Left forelimb (tissue), 1 donor: ENCODE measurements around the gene CEMIP2.
"Not testable (repeated sequence)": the region's sequence is repeated elsewhere in the genome, so short reads cannot be mapped to it uniquely, and the experiment has no call there.

ENCODE experiments used
- DNase-seq: peaks from one replicate; pipeline ENCODE4 v3.0.0-alpha.2; 2018; ENCODE audit warnings: low spot score

Gene CEMIP2

GRCh38 chr9:71768388-71769174 is at the start of gene CEMIP2:
Gene CEMIP2 (minus strand): TSS chr9:71768513. CDS start chr9:71750373, 18,140 bp downstream.
- peak; percentile 94 for DNase-seq

- no peak for DNase-seq
Observed at GRCh38 chr9:71816916-71817451, 48.7 kb upstream of the CEMIP2 start.

GRCh38 chr9:71814815-71815214 is 46.5 kb upstream of the CEMIP2 start:
- no peak for DNase-seq

GRCh38 chr9:71814226-71814625 is 45.9 kb upstream of the CEMIP2 start:
- peak; percentile 74 for DNase-seq

GRCh38 chr9:71812385-71812784 is 44.1 kb upstream of the CEMIP2 start:
- DNase-seq = peak; percentile 70

- DNase-seq = no peak
Observed at GRCh38 chr9:71808068-71808467, 39.8 kb upstream of the CEMIP2 start.

GRCh38 chr9:71806901-71807307 is 38.6 kb upstream of the CEMIP2 start:
- DNase-seq = no peak

GRCh38 chr9:71805096-71805495 is 36.8 kb upstream of the CEMIP2 start:
- DNase-seq = not testable (repeated sequence)

- no peak for DNase-seq
Observed at GRCh38 chr9:71801826-71802225, 33.5 kb upstream of the CEMIP2 start.

GRCh38 chr9:71797266-71797665 is 29.0 kb upstream of the CEMIP2 start:
- DNase-seq = no peak

- DNase-seq = no peak
Observed at GRCh38 chr9:71796100-71796767, 27.9 kb upstream of the CEMIP2 start.

GRCh38 chr9:71795097-71795813 is 26.9 kb upstream of the CEMIP2 start:
- no peak for DNase-seq

- DNase-seq = no peak
Observed at GRCh38 chr9:71793386-71794105, 25.2 kb upstream of the CEMIP2 start.

- DNase-seq = no peak
Observed at GRCh38 chr9:71791875-71792274, 23.6 kb upstream of the CEMIP2 start.

GRCh38 chr9:71790296-71790695 is 22.0 kb upstream of the CEMIP2 start:
- DNase-seq = no peak

- DNase-seq = no peak
Observed at GRCh38 chr9:71783120-71783523, 14.8 kb upstream of the CEMIP2 start.

- DNase-seq = no peak
Observed at GRCh38 chr9:71781391-71781790, 13.1 kb upstream of the CEMIP2 start.

- no peak for DNase-seq
Observed at GRCh38 chr9:71780953-71781352, 12.6 kb upstream of the CEMIP2 start.

GRCh38 chr9:71778085-71778484 is 9.8 kb upstream of the CEMIP2 start:
- no peak for DNase-seq

- no peak for DNase-seq
Observed at GRCh38 chr9:71774920-71775319, 6.6 kb upstream of the CEMIP2 start.

- no peak for DNase-seq
Observed at GRCh38 chr9:71772726-71773125, 4.4 kb upstream of the CEMIP2 start.

GRCh38 chr9:71770170-71770569 is 1.9 kb upstream of the CEMIP2 start:
- DNase-seq = no peak
